ENCODE results near the gene PRDM5.

The PRDM5 gene

GRCh38 chr4:120815361-120815760 is 107.2 kb downstream of the PRDM5 start:
- DNase-seq: no peak

DNA sequence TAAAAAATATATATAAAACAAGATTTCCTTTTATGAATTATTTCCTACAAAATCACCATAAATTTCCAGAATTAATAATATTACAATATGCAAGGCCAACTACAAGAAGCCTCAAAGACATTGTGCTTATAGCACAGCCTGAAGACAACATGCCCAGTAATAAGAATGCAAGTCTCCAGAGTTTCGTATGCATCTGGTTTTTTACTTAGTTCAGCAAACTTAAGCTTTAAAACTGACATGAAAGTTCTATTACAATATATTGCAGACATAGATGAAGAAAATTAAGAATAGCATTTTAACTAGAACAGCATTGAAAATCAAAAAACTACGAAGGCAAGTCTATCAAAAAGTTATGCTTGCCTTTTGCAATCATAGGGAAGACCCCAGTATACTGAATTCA is 107.6 kb downstream of the PRDM5 start:
- no peak for DNase-seq

- DNase-seq: no peak
These were observed 110.3 kb downstream of the PRDM5 start for GRCh38 chr4:120812216-120812615.

DNA sequence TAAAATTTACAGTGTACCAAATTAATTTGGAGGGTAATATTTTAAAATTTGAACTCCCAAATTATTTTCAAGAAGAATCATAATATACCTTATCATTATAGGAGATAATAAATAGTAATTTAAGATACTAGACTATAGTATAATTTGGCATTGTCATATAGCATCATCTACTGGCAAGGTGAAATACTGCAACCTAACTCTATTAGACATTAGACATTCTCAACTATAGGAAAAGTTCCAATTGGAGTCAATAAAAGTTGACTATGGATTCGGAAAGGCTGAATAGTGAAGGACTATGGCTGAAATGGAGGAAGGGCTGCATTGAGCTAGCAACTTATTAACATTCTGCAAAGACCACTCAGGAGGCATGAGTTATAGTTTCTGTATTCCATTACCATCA is 113.0 kb downstream of the PRDM5 start:
- no peak for DNase-seq

- DNase-seq: no peak
These were observed 113.9 kb downstream of the PRDM5 start for GRCh38 chr4:120808475-120809141.

GRCh38 chr4:120801137-120801758 is 121.3 kb downstream of the PRDM5 start:
- DNase-seq: no peak

DNA sequence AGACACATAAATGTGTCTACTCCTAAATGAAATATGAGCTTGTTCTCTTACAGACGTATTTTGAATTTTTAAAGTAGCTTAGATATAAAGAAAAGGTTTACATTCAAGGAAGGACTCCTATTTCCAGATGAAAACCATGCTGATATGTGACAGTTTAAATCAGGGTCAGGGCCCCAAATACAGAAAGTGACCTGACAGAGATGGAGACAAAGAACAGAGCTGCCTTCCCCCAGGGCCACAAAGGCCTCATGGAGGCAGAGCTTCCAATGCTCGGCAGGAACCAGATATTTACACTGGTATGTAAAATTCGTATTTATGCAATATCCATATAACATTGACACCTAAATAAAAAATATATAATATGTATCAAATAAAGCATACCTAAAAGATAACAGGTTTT is 124.0 kb downstream of the PRDM5 start:
- no peak for DNase-seq

- DNase-seq: no peak
These were observed 126.3 kb downstream of the PRDM5 start for GRCh38 chr4:120796271-120796670.

DNA sequence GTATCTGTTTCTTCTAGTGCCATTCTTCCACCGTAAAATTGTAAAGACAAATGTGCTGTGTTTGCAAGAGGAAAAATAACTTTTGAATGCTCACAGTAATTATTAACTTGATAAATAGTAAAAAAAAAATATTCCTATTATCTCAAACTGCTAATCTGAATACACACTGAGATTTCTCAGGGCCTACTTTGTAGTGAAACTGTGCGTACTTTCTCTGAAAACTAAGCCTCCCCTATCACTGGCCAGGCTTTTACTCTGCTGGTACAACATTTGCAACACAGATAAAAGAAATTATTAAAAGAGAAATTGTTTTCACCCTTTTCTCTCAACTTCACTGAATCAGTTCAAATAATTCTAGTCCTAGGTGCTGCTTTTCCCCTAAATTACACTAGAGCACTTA is 137.3 kb downstream of the PRDM5 start:
- DNase-seq: no peak

DNA sequence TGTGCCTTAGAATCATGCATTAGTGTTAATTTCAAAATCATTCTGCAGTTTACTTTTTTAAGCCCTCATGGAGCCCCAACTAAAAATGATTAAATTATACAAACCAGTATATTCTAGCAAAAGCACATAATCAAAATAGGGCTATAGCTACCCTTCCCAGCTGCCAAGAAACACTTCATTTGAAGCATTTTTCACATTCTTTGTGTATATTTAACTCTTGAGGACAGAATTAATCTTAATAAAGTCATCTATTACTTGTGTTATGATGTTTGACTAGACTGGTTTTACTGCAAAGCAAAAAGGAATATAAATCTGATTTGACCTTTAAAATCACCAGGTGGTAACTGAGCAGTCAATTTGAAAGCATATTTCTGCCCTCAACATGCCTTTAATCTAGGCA is 145.1 kb downstream of the PRDM5 start:
- no peak for DNase-seq

DNA sequence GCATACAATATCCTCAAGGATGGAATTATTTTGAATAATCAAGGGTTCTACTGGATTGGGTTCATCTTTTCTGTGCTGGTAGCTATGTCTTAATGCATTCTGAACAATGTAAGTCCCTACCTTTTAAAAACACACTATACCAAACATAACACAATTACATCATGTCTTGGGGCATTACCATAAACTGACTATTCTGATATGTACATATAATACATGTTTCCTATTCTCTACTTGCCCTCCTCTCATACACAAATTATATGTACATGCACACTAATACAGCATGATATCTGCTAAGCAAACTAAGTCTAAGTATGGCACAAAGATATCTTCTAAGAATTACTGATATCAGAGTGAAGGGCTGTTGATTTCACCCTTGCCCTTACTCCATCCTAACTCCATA is 147.1 kb downstream of the PRDM5 start:
- no peak for DNase-seq

- no peak for DNase-seq
These were observed 148.9 kb downstream of the PRDM5 start for GRCh38 chr4:120773641-120774040.

DNA sequence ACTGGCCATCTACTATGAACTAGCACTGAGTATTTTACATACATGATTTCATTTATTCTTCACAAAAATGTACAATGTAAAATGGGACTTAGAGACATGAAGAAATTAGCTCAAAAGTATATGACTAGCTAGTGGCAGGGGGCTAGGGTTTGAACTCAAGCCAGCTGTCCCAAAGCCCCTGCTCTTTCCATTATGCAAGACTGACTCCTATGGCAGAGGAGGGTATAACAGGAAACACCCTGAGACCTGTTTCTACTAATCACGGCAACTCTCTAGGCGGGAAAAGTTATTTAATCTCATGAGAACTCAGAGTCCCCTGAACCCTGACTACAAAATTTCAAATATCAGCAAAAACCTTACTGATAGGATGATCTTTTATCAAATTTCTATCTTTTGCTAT is 150.6 kb downstream of the PRDM5 start:
- DNase-seq: no peak

- no peak for DNase-seq
These were observed 151.6 kb downstream of the PRDM5 start for GRCh38 chr4:120770897-120771296.

- no peak for DNase-seq
These were observed 153.3 kb downstream of the PRDM5 start for GRCh38 chr4:120769227-120769626.

DNA sequence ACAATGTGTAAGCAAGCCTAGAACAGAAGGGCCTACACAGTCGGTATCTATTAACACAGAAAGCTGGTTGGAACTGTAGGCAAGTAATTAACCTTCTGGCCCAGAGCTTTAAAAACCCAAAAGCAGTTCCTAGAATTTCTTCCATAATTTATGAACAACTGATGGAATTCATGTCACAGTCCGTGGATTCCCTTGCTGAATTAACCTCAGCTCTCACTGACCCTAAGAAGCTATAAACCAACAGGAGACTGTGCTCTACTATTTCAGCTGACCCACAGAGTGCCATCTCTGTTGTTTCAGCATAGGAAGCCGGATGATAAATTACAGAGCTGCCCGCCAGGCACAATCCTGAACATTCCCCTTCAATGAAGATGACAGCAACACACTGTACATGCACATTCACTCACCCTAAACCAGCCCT is 157.3 kb downstream of the PRDM5 start:
- DNase-seq: no peak

DNA sequence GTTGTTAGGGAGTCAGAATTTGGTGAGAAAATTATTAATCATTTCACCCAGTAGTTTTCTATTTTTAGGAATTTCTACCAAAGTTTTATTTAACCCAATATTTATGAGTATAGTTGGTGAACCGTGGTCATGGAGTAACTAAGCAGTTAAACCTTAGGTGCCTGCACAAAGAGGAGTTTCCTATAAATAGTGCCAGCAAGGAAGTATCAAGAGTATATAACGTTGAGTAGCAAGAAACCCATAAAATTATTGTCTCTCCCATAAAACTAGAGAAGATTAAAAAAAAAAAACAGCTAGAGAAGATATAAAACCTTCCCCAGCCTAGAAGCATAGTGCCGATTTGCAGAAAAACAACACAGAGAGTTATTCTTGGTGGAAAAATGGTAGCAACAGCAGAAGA is 158.9 kb downstream of the PRDM5 start:
- no peak for DNase-seq

DNA sequence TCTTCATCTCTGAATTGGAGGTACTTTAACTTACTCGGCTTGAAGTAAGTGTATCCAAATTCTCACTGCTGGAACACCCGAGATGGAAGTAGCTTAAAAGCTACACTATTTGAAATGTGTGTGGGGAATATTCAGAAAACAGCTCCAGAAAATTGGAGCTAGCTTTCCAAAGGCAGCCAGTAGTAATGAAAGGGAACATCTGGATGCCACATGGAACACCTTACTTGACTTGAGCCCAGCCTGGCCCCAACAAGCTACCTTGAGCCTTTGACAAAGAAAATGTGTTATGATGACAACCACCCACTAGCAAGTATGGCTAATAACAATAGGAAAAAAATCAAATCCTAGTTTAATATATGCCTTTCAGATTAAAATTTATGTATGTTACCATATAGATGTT is 161.5 kb downstream of the PRDM5 start:
- no peak for DNase-seq

- DNase-seq: no peak
These were observed 162.5 kb downstream of the PRDM5 start for GRCh38 chr4:120760047-120760446.

GRCh38 chr4:120755864-120756263 is 166.7 kb downstream of the PRDM5 start:
- no peak for DNase-seq

GRCh38 chr4:120754590-120754989 is 167.9 kb downstream of the PRDM5 start:
- no peak for DNase-seq

GRCh38 chr4:120753854-120754253 is 168.7 kb downstream of the PRDM5 start:
- no peak for DNase-seq

DNA sequence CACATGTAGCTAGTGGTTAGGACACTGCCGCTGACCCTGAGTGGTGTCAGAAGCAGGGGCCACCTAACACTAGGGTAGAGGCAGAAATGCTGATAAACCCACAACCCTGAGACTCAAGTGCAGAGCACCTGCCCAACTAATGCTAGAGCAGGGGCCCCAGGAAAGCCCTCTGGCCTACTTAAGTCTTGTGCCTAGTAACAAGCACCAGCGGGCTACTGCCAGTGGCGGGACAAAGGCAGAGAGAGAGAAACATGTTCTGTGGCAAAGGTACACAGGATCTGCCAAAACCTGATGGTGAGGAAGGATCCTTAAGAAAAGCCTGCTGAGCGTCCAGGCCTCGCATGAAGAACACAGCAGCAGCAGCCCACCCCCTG is 172.4 kb downstream of the PRDM5 start:
- no peak for DNase-seq

- DNase-seq: no peak
These were observed 172.9 kb downstream of the PRDM5 start for GRCh38 chr4:120749445-120750151.
